Measurements from ENCODE around the gene ZNF608. TPM values are rescaled to one million over a fixed set of nuclear protein-coding genes. Genes with fewer than 3 reads are reported as not detected.

The ZNF608 gene
- total RNA-seq, 1 donor from 2014 or later, result 106 TPM

GRCh38 chr5:124755565-124755964, 9.1 kb upstream of the ZNF608 start:
- DNase-seq (ENCODE audit: low spot score in 2 of 2) (no peak), FAIRE-seq (peak; percentile 45)

GRCh38 chr5:124755041-124755440, 8.6 kb upstream of the ZNF608 start:
- DNase-seq (ENCODE audit: low spot score in 2 of 2) (no peak), FAIRE-seq (no peak)

- FAIRE-seq (no peak), DNase-seq (ENCODE audit: low spot score in 2 of 2) (no peak)
Observed at GRCh38 chr5:124754206-124754927, 7.9 kb upstream of the ZNF608 start.

- no peak for FAIRE-seq
Observed at GRCh38 chr5:124752854-124753720, 6.6 kb upstream of the ZNF608 start.

GRCh38 chr5:124751031-124751430, 4.6 kb upstream of the ZNF608 start:
- DNase-seq (ENCODE audit: low spot score in 2 of 2) (no peak), FAIRE-seq (no peak)

More at GRCh38 chr5:124752854-124753720, 6.6 kb upstream of the ZNF608 start:
- no peak for DNase-seq (ENCODE audit: low spot score in 2 of 2)

GRCh38 chr5:124748687-124749594, 2.5 kb upstream of the ZNF608 start:
- peak; percentile 84 for FAIRE-seq
- peak; percentile 52 to 55 for DNase-seq (ENCODE audit: low spot score in 2 of 2)

- DNase-seq (ENCODE audit: low spot score in 2 of 2) (no peak), FAIRE-seq (no peak)
Observed at GRCh38 chr5:124747791-124748686, 1.6 kb upstream of the ZNF608 start.

GRCh38 chr5:124746916-124747790, 714 bp upstream of the ZNF608 start:
- DNase-seq (ENCODE audit: low spot score in 2 of 2) (no peak), FAIRE-seq (no peak)

GRCh38 chr5:124745007-124745927, 1.2 kb downstream of the ZNF608 start:
- DNase-seq (ENCODE audit: low spot score in 2 of 2), result no peak

GRCh38 chr5:124744170-124744971, 2.1 kb downstream of the ZNF608 start:
- no peak for FAIRE-seq
- DNase-seq (ENCODE audit: low spot score in 2 of 2), result no peak

More at GRCh38 chr5:124745007-124745927, 1.2 kb downstream of the ZNF608 start:
- no peak for FAIRE-seq

GRCh38 chr5:124743602-124744169, 2.8 kb downstream of the ZNF608 start:
- DNase-seq (ENCODE audit: low spot score in 2 of 2) (no peak), FAIRE-seq (no peak)

- FAIRE-seq, result no peak
- no peak for DNase-seq (ENCODE audit: low spot score in 2 of 2)
Observed at GRCh38 chr5:124742983-124743601, 3.3 kb downstream of the ZNF608 start.

- DNase-seq (ENCODE audit: low spot score in 2 of 2), result no peak
- FAIRE-seq, result no peak
Observed at GRCh38 chr5:124742521-124742920, 3.9 kb downstream of the ZNF608 start.

- DNase-seq (ENCODE audit: low spot score in 2 of 2) (no peak), FAIRE-seq (no peak)
Observed at GRCh38 chr5:124741711-124742496, 4.5 kb downstream of the ZNF608 start.

- FAIRE-seq (no peak), DNase-seq (ENCODE audit: low spot score in 2 of 2) (no peak)
Observed at GRCh38 chr5:124740991-124741583, 5.4 kb downstream of the ZNF608 start.

Data from frontal cortex (tissue), 4 donors.